Common myeloid progenitor, CD34-positive (primary cell): Measurements from ENCODE around the gene RDH11.

Experiments used
- CTCF ChIA-PET: fragments of 350-600 bp; sonication (Branson Sonifier 250); formaldehyde crosslinking; loops from one replicate; lab custom pipeline; 2021; ENCODE audit warnings: antibody characterized with exemption; lab: Charles Lee
- POLR2A ChIA-PET: fragments of 350-600 bp; sonication (Branson Sonifier 250); formaldehyde crosslinking; loops from one replicate; lab custom pipeline; 2021; ENCODE audit warnings: antibody characterized with exemption; lab: Charles Lee
- DNase-seq, 3 donors: peaks; one replicate each; pipeline versions ENCODE4 v3.0.0 to v3.0.0-alpha.2; 2013
- H3K27ac ChIP-seq, 2 experiments: 1 replicate in 1 of 2; 2 replicates in 1 of 2; pipeline ENCODE4 v1.7.0; 2013; ENCODE audit warnings: inconsistent platforms in 2 of 2, low read length in 2 of 2, mild to moderate bottlenecking in 2 of 2, low read depth in 1 of 2, moderate library complexity in 1 of 2; ENCODE audit not compliant: severe bottlenecking in 2 of 2, insufficient read depth in 1 of 2, poor library complexity in 1 of 2
- H3K27me3 ChIP-seq, 5 experiments: replicated peaks in 2 of 5; 1 replicate in 3 of 5; 2 replicates in 2 of 5; pipeline versions ENCODE4 v1.6.1 to v1.7.0; 2013; ENCODE audit warnings: low read length in 4 of 5, mild to moderate bottlenecking in 2 of 5, moderate library complexity in 2 of 5, inconsistent platforms in 1 of 5; ENCODE audit not compliant: insufficient read depth in 5 of 5, control insufficient read depth in 4 of 5
- H3K36me3 ChIP-seq, 4 experiments: 1 replicate in 2 of 4; 2 replicates in 2 of 4; pipeline versions ENCODE4 v1.6.1 to v1.7.0; 2013; ENCODE audit warnings: low read length in 3 of 4, control low read depth in 1 of 4, mild to moderate bottlenecking in 1 of 4; ENCODE audit not compliant: control insufficient read depth in 4 of 4, insufficient read depth in 4 of 4
- H3K4me1 ChIP-seq, 4 experiments: 1 replicate in 3 of 4; 2 replicates in 1 of 4; pipeline versions ENCODE4 v1.6.1 to v1.7.1; 2013; ENCODE audit warnings: low read length in 3 of 4, mild to moderate bottlenecking in 3 of 4, control low read depth in 1 of 4, inconsistent platforms in 1 of 4, moderate library complexity in 1 of 4; ENCODE audit not compliant: control insufficient read depth in 4 of 4, insufficient read depth in 4 of 4; ENCODE audit errors: control extremely low read depth in 1 of 4
- H3K4me3 ChIP-seq, 7 experiments: 1 replicate in 4 of 7; 2 replicates in 3 of 7; pipeline versions ENCODE4 v1.5.1 to v1.7.0; 2013; ENCODE audit warnings: mild to moderate bottlenecking in 7 of 7, low read length in 6 of 7, moderate library complexity in 6 of 7, inconsistent platforms in 2 of 7, low read depth in 2 of 7, control low read depth in 1 of 7; ENCODE audit not compliant: insufficient read depth in 4 of 7, control insufficient read depth in 1 of 7; ENCODE audit errors: extremely low read depth in 1 of 7
- H3K9me3 ChIP-seq, 5 experiments: 1 replicate in 4 of 5; 2 replicates in 1 of 5; pipeline versions ENCODE4 v1.6.1 to v1.7.1; 2013; ENCODE audit warnings: low read length in 4 of 5, mild to moderate bottlenecking in 2 of 5, inconsistent platforms in 1 of 5, low read depth in 1 of 5, moderate library complexity in 1 of 5; ENCODE audit not compliant: control insufficient read depth in 4 of 5, insufficient read depth in 2 of 5; ENCODE audit errors: control extremely low read depth in 1 of 5
- WGBS: methylation state at CpG from one replicate; pipeline ENCODE4 v1.1.5; 2013; ENCODE audit not compliant: insufficient coverage; 5-methylcytosine and 5-hydroxymethylcytosine counted together

The RDH11 gene

GRCh38 chr14:67694791-67695393, 672 bp downstream of the RDH11 start:
- Histone ChIP-seq H3K4me1 (peaks cover 0 to 11% (median 11%) of the 10 kb centered on the region in 4 experiments), H3K36me3 (peaks cover 3 to 35% (median 21%) of the 10 kb centered on the region in 4 experiments), H3K4me3 (peak overlapping the region; percentile 62 to 99 (median 91)), H3K27ac (peak overlapping the region; percentile 74 to 89), H3K9me3 (no peaks in the 10 kb centered on the region), H3K27me3 (no peaks in the 10 kb centered on the region)
- POLR2A ChIA-PET = interaction anchor here (1.4 kb wide), 1 partner anchor 21 kb away, joined by 8 read pairs; no protein-coding TSS in a partner anchor
- DNase-seq = peak; percentile 78 to 91 (median 86)
- 0% methylated on average over 16 of the region's 21 CpGs for WGBS
- CTCF ChIA-PET = interaction anchor here (0.6 to 2.6 kb wide), 12 partner anchors 9 to 113 kb away, joined by 3 to 6 read pairs (median 3); partner anchors contain the start of gene VTI1B

DNA sequence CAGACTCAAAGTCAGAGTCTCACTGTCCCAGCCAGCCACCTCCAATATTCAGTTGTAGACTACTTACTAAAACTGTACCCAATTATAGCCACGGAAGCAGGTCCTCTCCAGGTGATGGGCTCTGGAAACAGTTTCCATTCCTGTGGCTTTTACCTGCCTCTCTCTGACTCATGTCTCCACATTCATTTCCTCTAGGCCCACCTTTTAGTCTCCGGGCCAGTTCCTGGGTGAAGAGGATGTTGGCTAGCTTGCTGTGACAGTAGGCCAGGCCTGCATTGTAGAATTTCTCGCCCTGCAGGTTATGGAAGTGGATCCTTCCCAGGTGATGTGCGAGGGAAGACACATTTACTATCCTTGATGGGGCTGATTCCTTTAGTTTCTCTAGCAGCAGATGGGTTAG, 5.6 kb downstream of the RDH11 start:
- ChIA-PET POLR2A (no interaction called here), CTCF (no interaction called here)
- Histone ChIP-seq H3K27ac (no peak overlapping the region), H3K4me1 (peaks cover 0 to 10% (median 10%) of the 10 kb centered on the region in 4 experiments), H3K9me3 (no peaks in the 10 kb centered on the region), H3K36me3 (peaks cover 6 to 73% (median 51%) of the 10 kb centered on the region in 4 experiments), H3K27me3 (no peaks in the 10 kb centered on the region), H3K4me3 (no peak overlapping the region)
- DNase-seq = no peak
- 100% methylated on average over 3 of the region's 4 CpGs for WGBS

DNA sequence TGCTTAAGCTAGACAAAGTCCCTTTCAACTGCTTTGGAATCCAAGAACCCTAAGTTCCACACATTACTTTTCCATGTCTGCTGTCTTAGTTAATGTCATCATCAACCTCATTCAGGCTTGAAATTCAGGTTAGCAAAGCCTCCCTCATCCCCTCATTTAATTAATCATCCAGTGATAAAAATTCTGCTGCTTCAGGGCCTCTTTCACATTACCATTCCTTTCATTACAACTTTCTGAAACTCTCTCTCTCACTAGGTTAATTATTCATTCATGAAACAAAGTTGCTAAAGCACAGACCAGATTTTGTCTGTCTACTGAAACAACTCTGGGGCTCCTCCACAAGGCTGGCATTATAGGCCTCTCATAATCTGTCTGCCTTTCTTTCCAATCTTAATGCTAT, 11.7 kb downstream of the RDH11 start:
- no peaks in the 10 kb centered on the region for H3K27me3 ChIP-seq
- peaks cover 0 to 9% (median 1%) of the 10 kb centered on the region in 4 experiments for H3K4me1 ChIP-seq
- ChIA-PET CTCF (interaction anchor here (0.7 to 2.0 kb wide), 3 partner anchors 9 to 103 kb away, joined by 3 to 7 read pairs (median 4); partner anchors contain the start of gene VTI1B), POLR2A (no interaction called here)
- no peak for DNase-seq
- peaks cover 6 to 72% (median 43%) of the 10 kb centered on the region in 4 experiments for H3K36me3 ChIP-seq
- no peak overlapping the region for H3K27ac ChIP-seq
- no peak overlapping the region for H3K4me3 ChIP-seq
- no peaks in the 10 kb centered on the region for H3K9me3 ChIP-seq

- no peaks in the 10 kb centered on the region for H3K27me3 ChIP-seq
- no peaks in the 10 kb centered on the region for H3K9me3 ChIP-seq
- H3K36me3 ChIP-seq = peaks cover 5 to 69% (median 40%) of the 10 kb centered on the region in 4 experiments
- WGBS = 85% methylated on average over 2 of the region's 2 CpGs
- peak overlapping the region in 1 of 2 experiments; percentile 68 for H3K27ac ChIP-seq
- H3K4me3 ChIP-seq = no peak overlapping the region
- H3K4me1 ChIP-seq = peaks cover 0 to 9% (median 1%) of the 10 kb centered on the region in 4 experiments
- DNase-seq = peak in 2 of 3 donors; percentile 32 to 53
- ChIA-PET POLR2A (no interaction called here), CTCF (interaction anchor here (1.0 to 1.1 kb wide), 2 partner anchors 15 to 24 kb away, joined by 3 read pairs; no protein-coding TSS in a partner anchor)
These were observed 14.6 kb downstream of the RDH11 start for GRCh38 chr14:67680941-67681340.

DNA sequence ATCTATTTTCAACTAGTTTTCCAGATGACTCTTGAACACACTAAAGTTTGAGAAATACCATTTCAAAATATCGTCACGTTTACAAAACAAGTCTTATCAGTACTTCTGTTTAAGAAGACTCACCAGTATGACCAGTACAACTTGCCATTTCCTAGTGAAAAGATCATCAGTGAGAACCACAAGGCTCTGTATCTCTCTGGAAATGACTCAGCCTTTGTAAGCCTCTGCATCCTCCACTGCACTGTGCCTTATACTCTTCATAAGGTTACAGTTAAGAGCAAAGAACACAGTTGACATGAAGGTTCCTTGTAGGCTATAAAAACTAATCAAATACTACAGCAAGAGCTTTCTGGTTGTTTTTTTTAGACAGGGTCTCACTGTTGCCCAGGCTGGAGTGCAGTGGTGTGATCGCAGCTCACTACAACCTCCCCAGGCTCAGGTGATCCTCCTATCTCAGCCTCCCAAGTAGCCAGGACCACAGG, 15.4 kb downstream of the RDH11 start:
- peak overlapping the region in 1 of 2 experiments; percentile 68 for H3K27ac ChIP-seq
- CTCF ChIA-PET = interaction anchor here (1.0 to 1.1 kb wide), 2 partner anchors 14 to 24 kb away, joined by 3 read pairs; no protein-coding TSS in a partner anchor
- POLR2A ChIA-PET = no interaction called here
- H3K36me3 ChIP-seq = peaks cover 5 to 62% (median 34%) of the 10 kb centered on the region in 4 experiments
- H3K4me3 ChIP-seq = no peak overlapping the region
- no peaks in the 10 kb centered on the region for H3K27me3 ChIP-seq
- peak; percentile 42 to 73 (median 57) for DNase-seq
- WGBS = 65% methylated on average over 3 of the region's 3 CpGs
- no peaks in the 10 kb centered on the region for H3K9me3 ChIP-seq
- peaks cover 0 to 14% (median 5%) of the 10 kb centered on the region in 4 experiments for H3K4me1 ChIP-seq

GRCh38 chr14:67679006-67679405, 16.6 kb downstream of the RDH11 start:
- CTCF ChIA-PET = interaction anchor here (0.6 to 1.8 kb wide), 2 partner anchors 25 to 71 kb away, joined by 3 to 8 read pairs; no protein-coding TSS in a partner anchor
- peaks cover 0 to 17% (median 7%) of the 10 kb centered on the region in 4 experiments for H3K4me1 ChIP-seq
- peaks cover 5 to 53% (median 28%) of the 10 kb centered on the region in 4 experiments for H3K36me3 ChIP-seq
- H3K27me3 ChIP-seq = no peaks in the 10 kb centered on the region
- POLR2A ChIA-PET = no interaction called here
- H3K4me3 ChIP-seq = no peak overlapping the region
- DNase-seq = no peak
- 100% methylated on average over 2 of the region's 2 CpGs for WGBS
- no peaks in the 10 kb centered on the region for H3K9me3 ChIP-seq
- H3K27ac ChIP-seq = no peak overlapping the region

- DNase-seq = no peak
- ChIA-PET POLR2A (interaction anchor here (1.0 kb wide), 1 partner anchor 55 kb away, joined by 3 read pairs; no protein-coding TSS in a partner anchor), CTCF (interaction anchor here (0.8 to 2.7 kb wide), 12 partner anchors 9 to 99 kb away, joined by 3 to 14 read pairs (median 4); partner anchors contain the start of gene RDH11)
- peak overlapping the region; percentile 96 to 99 for H3K27ac ChIP-seq
- peaks cover 2 to 25% (median 15%) of the 10 kb centered on the region in 4 experiments for H3K36me3 ChIP-seq
- peaks cover 7 to 24% (median 19%) of the 10 kb centered on the region in 4 experiments for H3K4me1 ChIP-seq
- H3K9me3 ChIP-seq = no peaks in the 10 kb centered on the region
- WGBS = 50% methylated on average over 16 of the region's 16 CpGs
- H3K27me3 ChIP-seq = no peaks in the 10 kb centered on the region
- peak overlapping the region; percentile 86 to 99 (median 91) for H3K4me3 ChIP-seq
These were observed 20.4 kb downstream of the RDH11 start for GRCh38 chr14:67675219-67675582.
